EL (cell line): ENCODE data around the gene PAPPA2.
A peak's percentile ranks its signal among the peaks of the same experiment; 100 is the strongest.
"Not testable (repeated sequence)": the region's sequence is repeated elsewhere in the genome, so short reads cannot be mapped to it uniquely, and the experiment has no call there.

ENCODE experiments used
- DNase-seq: peaks from one replicate; pipeline ENCODE4 v3.0.0-alpha.2; 2016

PAPPA2 gene

DNA sequence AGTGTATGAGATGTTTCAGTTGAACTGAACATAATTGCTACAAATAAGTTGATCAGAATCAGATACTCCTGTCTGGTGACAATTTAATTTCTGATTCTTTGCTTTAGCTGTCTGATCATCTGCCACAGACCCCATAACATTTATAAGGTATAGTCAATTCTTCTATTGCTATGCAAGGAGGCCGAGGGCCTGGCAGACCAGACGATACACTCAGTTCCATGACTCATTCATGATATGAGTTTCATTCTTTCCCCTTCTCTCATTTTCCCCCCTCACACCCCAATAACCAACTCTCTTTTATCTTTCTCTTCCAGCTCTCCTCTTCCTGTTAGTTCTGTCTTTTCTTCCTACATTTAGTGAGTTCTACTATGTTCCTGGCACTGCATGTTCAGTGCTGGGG lies 236.8 kb downstream of the PAPPA2 start:
- DNase-seq: no peak

DNA sequence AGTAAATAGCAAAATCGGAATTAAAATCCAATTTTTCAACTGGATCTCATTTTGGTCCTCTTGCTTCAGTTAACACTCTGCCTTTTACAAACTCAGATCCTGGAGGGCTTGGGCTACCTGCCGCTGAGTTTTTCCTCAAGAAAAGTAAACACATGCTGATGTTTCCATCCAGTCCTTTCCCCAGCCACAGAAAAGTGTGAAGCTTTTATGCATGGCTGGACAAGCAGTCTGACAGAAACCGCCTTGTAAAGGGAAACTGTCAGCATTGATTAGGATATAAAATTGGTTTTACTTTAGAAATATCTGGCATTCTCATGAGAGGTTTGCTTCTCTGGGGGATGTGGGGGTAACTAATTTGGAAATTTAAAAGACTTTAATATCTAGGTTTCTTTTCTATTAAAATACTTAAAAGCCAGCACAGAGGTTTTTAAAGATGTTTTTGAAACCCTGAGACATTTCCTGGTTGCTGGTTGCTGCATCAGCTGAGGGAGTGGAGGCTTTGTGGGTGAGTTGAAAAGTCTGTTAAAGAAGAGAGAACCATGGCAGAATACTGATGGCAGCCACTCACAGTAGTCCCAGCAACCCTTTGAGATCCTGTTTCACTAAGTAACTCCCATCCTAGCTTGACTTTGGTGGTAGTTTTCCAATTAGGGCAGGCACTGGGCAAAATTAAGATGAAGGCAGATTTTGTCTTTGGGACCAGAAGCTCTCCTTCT lies 238.3 kb downstream of the PAPPA2 start:
- DNase-seq: no peak

- no peak for DNase-seq
Observed at GRCh38 chr1:176702901-176703300, 239.9 kb downstream of the PAPPA2 start.

DNA sequence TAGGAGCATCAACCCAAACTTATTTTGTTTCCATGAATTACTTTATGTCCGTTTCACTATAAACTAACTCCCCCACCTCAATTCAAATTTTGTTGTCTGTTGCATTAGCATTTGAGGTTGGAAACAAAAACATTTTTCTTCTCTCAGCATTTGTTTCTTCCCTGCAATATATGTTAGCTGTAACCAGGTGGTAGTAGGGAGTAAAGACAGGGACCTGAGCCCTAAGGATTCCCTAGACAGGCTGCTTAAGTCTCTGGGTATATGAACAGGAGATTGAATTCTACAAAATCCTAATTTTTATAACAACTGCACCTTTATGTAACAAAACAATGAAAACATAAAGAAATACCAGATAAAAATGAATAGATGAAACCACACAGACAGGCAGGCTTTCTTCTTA lies 242.6 kb downstream of the PAPPA2 start:
- no peak for DNase-seq

DNA sequence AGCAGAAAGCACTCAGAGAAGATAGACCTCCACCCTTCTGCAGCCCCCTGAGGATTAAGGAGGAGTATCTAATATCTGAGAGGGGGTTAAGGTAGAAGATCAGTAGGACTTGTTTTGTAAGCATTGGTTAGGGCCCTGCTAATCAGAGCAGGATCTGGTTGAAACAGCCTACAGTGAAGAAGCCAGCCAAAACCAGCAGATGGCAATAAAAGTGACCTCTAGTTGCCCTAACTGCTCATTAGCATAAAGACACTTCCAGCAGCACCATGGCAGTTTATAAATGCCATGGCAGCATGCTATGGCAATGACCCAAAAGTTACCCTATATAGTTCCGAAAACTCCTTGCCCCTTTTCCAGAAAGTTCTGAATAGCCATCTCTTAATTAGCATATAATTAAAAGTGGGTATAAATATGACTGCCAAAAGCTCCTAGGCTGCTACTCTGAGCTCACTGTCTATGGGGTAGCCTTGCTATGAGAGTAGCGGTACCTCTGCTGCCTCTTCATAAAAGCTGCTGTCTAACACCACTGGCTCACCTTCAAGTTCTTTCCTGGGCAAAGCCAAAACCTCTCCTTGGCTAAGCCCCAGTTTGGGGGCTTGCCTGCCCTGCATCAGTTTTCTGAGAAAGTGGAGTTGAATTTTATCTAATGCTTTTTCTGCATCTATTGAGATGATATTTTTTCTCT lies 254.2 kb downstream of the PAPPA2 start:
- no peak for DNase-seq

- no peak for DNase-seq
Observed at GRCh38 chr1:176719447-176719846, 256.5 kb downstream of the PAPPA2 start.

DNA sequence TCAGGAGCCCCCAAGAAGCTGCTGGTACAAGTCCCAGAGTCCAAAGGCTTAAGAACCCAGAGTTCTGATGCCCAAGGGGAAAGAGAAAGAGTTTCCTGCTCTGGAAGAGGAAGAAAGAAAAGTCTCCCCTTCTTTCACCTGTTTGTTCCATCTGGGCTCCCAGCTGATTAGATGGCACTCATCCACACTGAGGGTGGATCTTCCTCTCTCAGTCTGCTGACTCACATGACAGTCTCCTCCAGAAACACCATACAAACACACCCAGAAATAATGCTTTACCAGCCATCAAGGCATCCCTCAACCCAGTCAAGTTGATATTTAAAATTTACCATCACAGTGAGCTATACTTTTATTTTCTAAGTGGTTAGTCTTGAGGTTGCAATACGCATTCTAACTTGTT lies 257.9 kb downstream of the PAPPA2 start:
- no peak for DNase-seq

- DNase-seq: no peak
Observed at GRCh38 chr1:176733661-176734060, 270.7 kb downstream of the PAPPA2 start.

- DNase-seq: no peak
Observed at GRCh38 chr1:176735201-176735600, 272.2 kb downstream of the PAPPA2 start.

DNA sequence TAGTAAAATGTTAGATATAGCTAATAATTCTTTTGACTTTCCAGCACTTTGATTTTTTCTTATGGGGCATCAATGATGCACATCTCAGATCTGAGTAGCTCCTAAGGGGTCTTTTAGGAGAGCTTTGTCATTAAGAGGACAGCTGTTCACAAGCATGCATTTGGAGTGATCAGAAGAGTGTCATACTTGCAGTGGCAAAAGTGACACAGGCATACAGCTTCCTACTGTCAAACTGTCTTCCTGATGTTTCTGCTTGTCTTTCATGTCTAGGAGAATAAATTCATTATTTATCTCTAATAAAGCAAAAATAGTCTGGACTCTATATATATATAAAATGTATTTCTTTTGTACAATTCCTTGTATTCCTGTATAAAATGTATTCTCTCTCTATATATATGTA lies 273.0 kb downstream of the PAPPA2 start:
- no peak for DNase-seq

DNA sequence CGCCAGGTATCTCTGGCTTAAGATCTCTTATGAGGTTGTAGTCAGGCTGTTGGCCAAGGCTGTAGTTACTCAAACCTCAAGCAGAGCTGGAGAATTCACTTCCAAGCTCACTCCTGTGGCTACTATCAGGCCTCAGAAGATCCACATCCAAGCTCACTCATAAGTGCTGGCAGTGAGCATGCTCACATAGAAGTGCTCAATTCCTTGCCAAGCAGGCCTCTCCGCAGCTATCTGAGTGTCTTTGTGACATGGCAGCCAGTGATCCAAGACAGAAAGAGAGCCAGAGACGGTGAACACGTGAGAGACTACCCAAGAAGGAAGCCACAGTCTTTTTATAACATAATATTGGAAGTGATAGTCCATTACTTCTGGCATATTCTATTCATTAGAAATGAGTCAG lies 278.2 kb downstream of the PAPPA2 start:
- no peak for DNase-seq

DNA sequence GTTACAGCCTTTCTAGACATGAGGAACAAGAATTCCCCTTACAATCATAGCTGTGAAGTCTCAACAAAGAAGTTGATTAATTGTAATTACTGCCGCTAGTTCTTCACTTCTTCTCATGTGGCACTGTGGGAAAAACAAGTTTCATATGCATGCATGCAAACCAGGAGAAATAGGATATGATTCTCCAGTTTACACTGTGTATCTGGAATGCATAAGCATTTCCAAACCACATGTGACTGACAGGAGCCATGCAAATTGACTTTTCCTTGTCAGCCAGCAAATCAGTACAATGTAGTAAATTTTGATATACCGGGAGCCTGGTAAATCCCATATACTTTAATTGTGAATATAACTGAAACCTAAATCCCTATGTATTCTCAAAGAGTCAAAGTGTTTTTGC lies 279.3 kb downstream of the PAPPA2 start:
- no peak for DNase-seq

GRCh38 chr1:176744142-176744541 lies 281.2 kb downstream of the PAPPA2 start:
- DNase-seq: no peak

DNA sequence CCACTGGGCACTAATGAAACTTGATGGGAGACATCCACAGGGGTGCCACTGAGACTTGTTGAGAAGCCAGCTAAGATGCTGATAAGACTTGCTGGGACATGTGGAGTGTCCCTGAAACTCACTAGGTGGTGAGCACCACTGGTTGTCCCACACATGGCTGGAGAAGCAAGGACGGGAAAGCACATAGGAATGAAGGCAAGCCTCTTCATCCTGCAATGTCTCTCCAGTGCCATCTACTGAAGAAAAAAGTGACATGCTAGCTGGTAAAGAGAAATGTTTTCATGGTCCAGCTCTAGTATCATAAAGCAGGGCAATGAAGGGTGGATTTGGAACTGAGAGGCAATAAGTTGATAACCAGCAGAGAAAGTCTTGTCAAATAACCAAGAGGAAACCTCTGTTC lies 283.0 kb downstream of the PAPPA2 start:
- DNase-seq: peak; percentile 1

GRCh38 chr1:176752505-176752904 lies 289.5 kb downstream of the PAPPA2 start:
- DNase-seq: no peak

DNA sequence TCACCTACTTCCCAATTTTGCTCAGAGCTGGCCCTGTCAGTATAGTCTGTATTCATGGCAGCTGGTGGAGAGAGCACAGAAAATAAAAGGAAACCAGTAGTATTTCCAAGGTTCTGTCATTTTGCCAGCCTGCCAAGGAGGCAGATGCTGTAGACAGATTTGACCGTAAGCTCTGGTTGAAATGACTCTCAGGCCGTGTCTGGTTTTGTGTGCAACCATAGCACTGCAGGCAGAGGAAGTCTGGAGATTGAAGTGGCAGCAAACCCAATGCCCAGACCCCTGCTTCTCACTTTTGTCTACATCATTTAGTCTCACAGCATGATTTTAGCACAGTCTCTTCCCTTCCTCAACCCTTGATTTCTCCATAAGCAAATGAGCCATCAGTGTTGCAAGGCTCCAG lies 291.7 kb downstream of the PAPPA2 start:
- DNase-seq: no peak

GRCh38 chr1:176756817-176757216 lies 293.8 kb downstream of the PAPPA2 start:
- not testable (repeated sequence) for DNase-seq

DNA sequence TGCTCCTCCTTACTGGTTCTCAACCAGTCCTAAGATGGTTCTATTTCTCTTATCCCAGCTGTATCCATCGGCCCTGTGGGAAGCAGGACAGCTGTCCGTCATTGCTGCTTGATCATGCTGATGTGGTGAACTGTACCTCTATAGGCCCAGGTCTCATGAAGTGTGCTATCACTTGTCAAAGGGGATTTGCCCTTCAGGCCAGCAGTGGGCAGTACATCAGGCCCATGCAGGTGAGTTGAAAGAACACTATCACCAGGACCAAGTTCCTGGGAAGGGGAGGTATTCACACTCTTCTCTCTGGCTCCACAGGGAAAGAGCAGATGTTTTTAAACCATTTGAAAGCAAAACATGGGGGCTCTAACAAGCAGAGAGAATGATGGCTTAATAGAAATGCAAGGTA lies 302.6 kb downstream of the PAPPA2 start:
- DNase-seq: no peak

DNA sequence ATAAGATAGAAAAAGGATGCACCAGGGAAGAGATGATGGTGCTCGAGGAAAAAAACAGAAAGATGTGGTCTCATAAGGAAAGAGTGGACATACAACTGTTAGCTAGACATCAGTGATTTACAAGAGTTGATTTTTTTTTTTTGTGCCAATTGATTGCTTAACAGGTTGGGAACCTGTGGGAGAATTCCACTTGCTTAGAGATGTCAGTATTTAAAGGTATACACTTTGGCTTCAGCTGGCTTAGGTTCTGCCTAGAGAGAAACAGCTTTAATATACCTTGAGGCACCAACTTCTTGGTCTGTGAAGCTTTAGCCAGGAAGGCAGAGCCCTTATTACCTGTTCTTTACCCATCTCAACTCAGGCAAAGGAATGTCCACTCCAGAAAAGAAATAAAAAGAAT lies 303.8 kb downstream of the PAPPA2 start:
- DNase-seq: no peak

DNA sequence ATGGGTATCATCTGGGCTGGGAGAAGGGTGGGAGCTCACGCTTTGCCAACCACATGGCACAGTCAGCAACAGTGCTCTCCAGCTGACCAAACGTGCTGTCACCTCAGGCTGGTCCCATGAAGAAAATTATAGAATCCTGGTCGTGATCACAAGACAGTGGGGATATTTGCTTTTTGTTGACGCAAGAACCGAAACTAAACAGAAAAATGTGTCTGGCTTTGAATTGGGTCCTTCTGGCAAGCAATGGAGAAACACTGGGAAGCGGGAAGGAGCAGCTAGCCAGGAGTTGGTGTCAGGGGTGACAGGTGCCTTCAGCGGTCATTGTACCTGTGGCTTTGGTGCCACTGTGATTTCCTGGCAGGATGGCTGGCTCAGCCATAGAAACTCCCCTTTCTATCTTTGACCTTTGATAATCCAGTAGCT lies 304.8 kb downstream of the PAPPA2 start:
- no peak for DNase-seq

DNA sequence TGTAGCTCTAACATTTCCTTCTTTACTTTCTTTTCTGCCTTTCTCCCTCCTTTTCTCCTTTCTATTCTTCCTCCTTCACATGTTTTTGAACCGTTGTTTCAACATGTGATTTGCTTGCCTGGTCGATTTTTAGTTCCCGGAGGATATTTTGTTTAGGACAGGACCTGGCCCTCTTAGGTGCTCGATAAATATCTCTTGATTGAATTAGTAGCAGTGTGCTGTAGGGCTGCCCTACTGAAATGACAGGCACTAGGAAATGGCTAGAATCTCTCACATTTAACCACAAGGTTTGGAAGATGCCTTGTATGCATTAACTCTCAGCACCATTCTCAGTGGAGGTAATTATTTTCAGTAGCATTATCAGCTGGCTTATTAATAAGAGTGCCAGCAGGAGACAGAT lies 305.6 kb downstream of the PAPPA2 start:
- DNase-seq: no peak

DNA sequence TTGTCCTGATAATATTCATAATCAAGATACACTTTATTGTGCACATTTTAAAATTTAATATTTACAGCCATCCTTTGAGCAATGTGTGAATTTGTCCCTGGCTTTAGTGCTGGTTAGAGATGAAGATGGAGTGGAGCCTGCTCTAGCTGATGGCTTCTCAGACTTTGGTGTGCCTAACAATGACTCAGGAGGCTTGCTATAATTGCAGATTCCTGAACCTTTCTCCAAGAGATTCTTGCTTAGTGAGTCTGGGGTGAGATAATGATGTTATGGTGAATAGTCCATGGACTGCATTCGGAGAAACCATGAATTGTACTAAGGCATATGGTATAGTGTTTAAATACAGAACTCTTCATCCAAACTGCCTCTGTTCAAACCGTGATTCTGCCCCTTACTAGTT lies 307.1 kb downstream of the PAPPA2 start:
- DNase-seq: no peak

DNA sequence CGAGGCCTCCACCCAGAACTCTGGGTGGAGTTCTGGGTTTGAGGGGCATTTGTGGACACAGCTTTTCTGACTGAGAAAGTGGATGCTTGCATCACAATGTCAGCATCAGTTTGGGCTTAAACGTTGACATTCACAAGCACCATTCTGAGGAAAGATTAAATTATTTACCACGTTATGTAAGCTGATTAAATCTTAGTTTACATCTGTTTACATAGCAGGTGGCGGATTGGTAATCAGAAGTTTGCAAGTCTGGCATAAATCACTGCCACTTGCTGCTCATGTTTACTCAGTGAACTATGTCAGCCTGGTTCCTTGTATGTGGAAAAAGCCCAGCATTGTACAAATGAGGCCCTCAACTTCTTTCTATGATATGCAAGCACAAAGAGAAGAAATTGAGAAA lies 310.1 kb downstream of the PAPPA2 start:
- DNase-seq: no peak

DNA sequence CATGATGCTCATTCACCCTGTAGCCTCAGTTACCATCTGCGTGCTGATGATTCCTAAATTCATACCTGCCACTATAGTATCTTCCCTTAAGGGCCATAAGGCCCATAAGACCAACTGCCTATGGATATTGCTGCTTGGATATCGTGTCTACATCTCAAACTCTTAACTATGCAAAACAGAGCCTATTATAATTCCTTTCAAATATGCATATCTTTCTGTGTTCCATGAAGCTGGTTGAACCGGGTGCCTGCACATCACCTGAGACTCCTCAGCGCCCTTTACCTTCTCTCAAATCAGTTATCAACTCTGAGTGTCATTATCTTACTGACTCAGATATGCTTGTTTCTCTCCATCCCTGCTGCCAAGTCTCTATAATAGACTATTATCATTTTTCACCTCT lies 311.2 kb downstream of the PAPPA2 start:
- DNase-seq: no peak

DNA sequence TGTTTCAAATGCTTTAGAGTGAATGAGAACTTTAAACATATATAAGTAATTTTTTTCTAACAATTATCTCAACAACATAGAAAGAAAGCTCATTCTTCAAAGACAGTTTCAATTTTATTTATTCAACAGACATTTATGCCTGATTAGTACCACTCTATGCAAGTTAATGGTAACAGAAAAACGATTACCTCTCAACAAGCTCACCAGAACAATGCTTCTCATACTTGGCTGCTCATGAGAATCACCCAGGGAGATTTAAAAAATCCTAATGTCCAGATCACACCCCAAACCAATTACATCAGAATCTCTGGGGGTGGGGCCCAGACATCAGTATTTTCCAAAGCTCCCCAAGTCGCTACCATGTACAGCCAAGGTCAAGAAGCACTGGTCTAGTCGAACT lies 312.4 kb downstream of the PAPPA2 start:
- DNase-seq: no peak
